ENCODE results near the gene GOLGA6C.
A peak's percentile ranks its signal among the peaks of the same experiment; 100 is the strongest.
"Not testable (repeated sequence)": the region's sequence is repeated elsewhere in the genome, so short reads cannot be mapped to it uniquely, and the experiment has no call there.

The GOLGA6C gene

DNA sequence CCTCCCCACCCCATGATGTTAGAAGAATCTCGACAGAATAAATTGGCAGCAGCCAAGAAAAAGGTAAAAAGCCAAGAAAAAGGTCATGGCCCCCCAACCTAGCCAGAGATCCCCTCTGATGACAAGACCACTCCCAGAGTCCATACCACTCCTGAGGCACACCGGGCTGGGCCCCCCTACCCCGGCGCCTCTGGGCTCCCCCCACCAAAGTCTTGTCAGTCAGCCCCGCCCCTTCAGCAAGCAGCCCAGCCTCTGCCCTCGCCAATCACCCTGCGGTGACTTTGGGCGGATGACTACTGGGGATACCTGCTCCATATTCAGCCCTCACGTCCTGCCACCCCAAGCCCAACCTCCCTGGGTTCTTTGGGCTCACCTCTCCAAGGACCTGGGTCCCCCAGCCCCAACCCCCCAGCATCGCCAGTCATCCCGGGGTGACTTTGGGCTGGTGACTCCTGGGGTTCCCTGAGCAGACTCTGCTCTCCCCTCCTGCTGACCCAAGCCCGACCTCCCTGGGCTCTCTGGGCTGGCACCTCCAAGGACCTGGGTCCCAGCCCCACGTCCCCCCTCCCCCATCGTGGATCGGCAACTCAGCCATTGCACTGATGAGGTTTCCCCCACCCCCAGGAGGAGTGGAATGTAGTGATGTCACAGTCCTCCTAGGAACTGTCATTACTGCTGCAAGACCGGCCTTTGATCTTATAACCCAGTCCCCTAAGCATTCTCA lies 648 bp downstream of the GOLGA6C start:
- DNase-seq (ENCODE audit: low spot score) = not testable (repeated sequence)

DNA sequence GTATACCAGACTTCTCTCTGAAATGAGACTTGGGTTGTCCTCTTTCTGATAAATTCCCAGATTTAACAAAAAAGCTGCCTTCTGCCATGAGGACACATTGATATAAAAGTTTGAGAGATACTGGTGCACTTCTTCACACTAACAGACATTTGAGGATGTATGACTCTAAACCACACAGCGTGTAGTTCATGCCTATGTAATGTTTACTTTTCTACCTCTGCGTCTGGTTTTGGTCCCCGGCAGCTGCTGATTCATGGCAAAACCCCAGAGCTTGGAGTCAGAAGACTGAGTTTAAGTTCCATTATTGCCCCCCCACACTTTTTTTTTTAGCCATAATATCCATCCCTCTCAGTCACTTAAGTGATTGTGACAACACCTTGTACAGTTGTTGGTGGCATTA lies 1.7 kb downstream of the GOLGA6C start:
- DNase-seq (ENCODE audit: low spot score) = not testable (repeated sequence)

DNA sequence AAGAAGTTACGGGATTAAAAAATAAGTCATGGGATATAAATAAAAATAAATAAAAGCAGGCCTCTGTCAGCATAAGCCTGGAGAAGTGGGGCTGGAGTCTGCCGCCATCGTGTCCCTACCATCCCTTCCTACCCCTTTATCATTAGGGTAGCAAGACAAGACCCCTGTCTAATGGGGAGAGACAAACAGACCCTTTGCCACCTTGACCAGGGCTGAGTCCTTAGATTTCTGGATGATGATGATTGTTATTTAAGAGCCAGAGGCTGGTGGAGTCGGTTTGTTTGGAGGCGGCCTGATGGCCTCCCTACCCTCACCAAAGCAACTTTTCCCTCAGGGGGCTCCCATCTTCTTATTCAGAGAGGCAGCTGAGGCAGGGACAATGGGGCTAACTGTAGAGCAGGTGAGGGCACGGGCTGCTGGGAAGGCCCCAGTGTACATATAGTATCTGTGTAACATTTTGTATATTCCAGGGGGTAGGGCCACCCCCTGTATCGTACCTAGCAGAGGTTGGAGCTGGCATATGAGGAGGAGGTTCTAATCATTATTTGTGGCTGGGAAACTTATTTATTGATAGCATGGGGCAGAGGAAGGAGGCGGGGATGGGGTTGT lies 15.7 kb downstream of the GOLGA6C start:
- DNase-seq (ENCODE audit: low spot score) = not testable (repeated sequence)

DNA sequence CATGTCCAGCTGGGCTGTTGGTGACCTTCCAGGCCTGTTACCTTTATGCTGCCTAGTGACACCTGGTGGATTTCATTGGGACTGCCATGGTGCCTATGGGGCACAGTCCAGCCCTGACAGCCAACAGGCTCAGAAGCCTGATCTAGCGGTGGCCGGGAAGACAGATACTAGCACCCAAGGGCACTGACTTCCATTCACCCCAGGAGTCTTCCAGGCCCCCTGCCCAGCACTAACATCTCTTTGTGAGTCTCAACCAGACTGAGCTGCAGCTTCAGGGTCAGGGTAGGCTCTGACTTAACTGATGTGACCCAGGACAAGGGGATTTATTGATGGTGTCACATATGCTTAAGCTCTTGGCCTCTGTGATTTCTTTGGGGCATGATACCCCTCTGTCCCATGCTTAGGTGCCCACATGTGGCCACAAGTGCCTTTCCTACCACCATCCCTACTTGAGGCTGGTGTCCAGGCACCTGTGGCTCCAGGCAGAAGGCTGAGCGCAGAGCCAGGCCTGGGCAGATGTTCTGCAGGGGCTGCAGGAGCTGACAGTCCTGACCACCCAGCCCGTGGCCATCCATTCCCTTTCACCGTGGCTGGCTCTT lies 16.5 kb downstream of the GOLGA6C start:
- not testable (repeated sequence) for DNase-seq (ENCODE audit: low spot score)

DNA sequence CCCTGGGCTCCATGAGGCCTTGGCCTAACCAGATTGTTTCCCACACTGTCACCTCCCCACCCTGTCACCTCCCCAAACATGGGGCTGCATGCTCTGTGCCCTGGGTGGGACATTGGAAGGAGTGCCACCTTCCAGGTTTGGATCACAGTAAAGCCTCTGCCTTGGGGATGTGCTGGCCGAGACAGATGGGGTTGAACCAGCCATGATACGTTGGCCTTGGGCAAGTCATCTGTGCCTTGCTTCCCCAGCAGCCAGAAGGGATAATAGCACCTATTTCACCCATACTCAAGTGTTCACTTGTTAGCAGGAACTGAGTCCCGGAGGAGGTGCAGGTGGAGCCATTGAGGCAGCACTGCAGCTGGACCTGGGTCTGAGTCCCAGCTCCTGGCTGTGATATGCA lies 17.5 kb downstream of the GOLGA6C start:
- DNase-seq (ENCODE audit: low spot score) = not testable (repeated sequence)

DNA sequence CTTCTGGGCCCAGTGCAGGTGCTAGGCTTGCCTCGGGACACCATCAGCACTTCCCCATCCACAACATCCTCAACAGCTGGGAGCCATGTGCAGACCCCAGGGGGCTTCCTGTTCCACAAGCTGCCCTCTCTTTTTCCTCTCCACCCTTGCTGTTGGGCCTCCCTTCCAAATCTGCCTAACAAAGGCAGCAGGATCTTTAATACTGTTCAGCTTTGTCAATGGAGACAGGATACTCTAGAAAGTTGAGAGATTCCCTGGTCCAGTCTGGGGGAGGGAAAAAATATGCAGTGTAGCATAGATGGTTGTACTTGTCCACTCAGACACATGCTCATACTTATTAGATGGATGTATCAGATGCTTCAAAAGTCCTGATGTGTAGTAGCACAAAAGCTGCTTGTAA lies 20.4 kb downstream of the GOLGA6C start:
- DNase-seq (ENCODE audit: low spot score) = not testable (repeated sequence)

DNA sequence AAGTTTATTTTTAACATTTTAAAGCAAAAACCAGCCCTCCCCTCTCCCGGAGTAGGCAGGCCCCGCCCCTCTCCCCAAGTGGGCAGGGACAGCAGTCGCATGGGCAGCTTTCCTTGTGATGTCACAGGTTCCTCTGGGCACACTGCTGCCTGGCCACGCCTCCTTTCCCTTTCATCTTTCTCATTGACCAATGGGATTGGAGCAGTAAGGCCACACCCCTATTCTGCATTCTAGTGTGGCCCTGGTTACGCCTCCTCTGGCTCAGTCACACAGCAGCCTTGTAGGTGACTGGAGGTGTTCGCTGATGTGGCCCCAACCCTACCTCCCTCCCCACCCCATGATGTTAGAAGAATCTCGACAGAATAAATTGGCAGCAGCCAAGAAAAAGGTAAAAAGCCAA lies 24.4 kb downstream of the GOLGA6C start, which contains the start of gene GOLGA6D:
TSS of gene GOLGA6D (plus strand) at position 264 of the 400 bp plus-strand sequence. CDS start at position 305, 41 bp downstream.
- not testable (repeated sequence) for DNase-seq (ENCODE audit: low spot score)

DNA sequence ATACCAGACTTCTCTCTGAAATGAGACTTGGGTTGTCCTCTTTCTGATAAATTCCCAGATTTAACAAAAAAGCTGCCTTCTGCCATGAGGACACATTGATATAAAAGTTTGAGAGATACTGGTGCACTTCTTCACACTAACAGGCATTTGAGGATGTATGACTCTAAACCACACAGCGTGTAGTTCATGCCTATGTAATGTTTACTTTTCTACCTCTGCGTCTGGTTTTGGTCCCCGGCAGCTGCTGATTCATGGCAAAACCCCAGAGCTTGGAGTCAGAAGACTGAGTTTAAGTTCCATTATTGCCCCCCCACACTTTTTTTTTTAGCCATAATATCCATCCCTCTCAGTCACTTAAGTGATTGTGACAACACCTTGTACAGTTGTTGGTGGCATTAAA lies 26.0 kb downstream of the GOLGA6C start:
- DNase-seq (ENCODE audit: low spot score) = not testable (repeated sequence)

DNA sequence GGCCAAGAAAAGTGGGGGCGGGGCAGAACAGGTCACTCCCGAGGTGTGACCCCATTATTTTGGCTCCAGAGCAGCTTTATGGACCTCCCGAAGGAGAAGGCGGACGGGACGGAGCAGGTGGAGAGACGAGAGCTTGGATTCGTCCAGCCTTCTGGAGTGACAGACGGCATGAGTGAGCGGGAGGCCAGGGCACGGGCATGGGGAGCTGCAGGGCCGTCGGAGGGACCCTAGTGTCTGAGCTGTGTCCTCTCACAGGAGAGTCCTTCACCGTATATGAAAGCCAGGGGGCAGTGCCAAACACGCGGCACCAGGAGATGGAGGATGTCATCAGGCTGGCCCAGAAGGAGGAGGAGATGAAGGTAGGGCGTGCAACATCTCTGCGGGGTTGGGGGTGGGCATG lies 35.5 kb downstream of the GOLGA6C start:
- DNase-seq (ENCODE audit: low spot score) = not testable (repeated sequence)

DNA sequence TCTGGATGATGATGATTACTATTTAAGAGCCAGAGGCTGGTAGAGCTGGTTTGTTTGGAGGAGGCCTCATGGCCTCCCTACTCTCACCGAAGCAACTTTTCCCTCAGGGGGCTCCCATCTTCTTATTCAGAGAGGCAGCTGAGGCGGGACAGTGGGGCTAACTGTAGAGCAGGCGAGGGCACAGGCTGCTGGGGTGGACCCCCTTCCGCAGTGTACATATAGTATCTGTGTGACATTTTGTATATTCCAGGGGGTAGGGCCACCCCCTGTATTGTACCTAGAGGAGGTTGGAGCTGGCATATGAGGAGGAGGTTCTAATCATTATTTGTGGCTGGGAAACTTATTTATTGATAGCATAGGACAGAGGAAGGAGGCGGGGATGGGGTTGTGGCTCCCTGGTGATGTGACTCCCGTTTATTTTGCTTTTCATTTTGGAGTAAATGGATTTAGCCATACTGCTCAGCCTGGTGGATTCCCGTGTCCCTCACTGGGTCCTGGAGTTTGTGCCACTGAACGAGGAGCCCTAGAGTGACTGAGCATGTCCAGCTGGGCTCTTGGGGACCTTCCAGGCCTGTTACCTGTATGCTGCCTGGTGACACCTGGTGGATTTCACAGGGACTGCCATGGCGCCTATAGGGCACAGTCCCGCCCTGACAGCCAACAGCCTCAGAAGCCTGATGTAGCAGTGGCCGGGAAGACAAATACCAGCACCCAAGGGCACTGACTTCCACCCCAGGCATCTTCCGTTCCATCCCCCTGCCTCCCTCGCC lies 40.6 kb downstream of the GOLGA6C start:
- DNase-seq (ENCODE audit: low spot score) = not testable (repeated sequence)

DNA sequence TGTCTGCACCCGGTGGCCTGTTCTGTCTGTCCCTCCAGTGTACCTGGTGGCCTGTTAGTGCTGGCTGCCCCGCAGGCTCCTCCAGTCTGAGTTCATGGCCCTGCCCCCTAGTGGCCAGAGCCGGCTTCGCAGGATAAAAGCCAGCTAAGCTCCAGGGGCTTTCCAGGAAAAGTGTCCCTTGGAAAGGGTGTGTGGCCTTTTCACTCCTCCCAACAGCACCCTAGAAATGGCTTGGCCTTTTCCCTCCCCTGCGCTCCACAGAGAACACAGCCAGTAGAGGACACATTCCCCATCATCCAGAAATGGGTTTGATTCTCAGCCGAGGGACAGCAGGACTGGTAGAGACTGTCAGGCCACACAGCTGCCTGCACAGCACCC lies 41.2 kb downstream of the GOLGA6C start:
- not testable (repeated sequence) for DNase-seq (ENCODE audit: low spot score)

DNA sequence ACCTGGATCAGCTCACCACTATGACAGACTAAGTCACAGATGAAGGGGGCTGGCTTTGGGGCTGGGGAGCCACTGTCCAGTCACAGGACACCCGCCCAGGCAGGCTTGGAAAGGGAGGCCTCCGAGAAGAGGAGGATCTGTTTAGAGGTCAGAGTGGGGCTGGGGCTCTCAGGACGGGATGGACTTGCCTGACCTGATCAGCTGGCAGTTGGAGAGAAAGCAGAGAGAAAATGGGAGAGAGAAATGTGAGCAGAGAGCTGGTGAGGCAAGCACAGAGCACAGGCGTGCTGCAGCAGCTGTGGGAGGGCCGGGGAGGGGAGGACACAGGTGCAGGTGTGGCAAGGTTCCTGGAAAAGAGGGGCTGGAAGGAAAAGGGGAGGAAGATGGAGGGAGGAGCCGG lies 41.9 kb downstream of the GOLGA6C start:
- not testable (repeated sequence) for DNase-seq (ENCODE audit: low spot score)

DNA sequence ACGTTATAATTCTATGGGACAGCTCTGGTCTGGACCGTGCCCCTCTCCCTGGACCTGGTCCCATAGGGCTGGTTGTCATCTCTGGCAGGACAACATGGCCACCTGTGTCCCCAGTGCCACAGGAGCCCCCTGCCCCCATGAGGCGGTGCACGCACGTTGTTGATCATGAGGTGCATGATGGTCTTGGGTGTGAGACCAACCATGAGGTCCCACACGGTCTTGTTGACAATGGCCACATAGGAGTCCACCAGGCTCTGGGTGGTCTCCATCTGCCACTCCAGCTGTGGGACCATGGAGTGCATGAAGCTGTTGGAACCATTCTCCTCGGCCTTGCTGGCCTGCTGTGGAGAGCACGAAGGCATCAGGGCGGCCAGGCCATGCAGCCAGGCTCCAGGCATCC lies 44.2 kb downstream of the GOLGA6C start:
- DNase-seq (ENCODE audit: low spot score) = no peak

DNA sequence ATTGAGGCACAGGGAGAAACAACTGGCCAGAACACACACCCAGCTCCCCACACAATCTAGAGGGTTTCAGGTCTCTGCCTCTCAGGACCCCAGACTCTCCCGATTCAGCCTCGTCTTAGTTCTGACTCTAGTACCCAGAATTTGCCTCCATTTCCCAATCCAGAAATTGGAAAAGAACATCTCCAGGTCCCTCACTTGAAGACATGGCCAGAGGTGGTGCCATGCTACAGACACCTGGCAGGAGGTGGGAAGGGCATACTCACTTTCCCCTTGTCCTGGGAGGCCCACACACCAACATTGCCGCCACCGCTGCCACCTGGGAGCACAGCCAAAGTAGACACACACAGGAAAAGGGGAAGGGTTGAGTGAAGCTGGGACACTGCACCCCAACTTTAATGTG lies 44.6 kb downstream of the GOLGA6C start:
- DNase-seq (ENCODE audit: low spot score) = not testable (repeated sequence)

DNA sequence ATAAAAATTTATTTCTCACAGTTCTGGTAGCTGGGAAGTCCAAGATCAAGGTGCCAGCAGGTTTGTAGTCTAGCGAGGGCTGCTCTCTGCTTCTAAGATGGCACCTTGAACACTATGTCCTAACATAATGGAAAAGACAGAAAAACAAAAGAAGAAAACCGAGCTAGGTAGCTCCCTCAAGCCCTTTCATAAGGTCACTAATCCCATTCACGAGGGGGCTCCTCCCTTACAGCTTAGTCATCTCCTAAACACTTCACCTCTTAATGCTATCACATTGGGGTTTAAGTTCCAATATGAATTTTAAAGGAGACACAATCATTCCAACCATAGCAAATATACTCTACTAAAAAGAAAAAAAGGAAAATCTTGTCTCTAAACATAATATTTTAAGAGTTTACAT lies 48.1 kb downstream of the GOLGA6C start:
- DNase-seq (ENCODE audit: low spot score) = no peak

DNA sequence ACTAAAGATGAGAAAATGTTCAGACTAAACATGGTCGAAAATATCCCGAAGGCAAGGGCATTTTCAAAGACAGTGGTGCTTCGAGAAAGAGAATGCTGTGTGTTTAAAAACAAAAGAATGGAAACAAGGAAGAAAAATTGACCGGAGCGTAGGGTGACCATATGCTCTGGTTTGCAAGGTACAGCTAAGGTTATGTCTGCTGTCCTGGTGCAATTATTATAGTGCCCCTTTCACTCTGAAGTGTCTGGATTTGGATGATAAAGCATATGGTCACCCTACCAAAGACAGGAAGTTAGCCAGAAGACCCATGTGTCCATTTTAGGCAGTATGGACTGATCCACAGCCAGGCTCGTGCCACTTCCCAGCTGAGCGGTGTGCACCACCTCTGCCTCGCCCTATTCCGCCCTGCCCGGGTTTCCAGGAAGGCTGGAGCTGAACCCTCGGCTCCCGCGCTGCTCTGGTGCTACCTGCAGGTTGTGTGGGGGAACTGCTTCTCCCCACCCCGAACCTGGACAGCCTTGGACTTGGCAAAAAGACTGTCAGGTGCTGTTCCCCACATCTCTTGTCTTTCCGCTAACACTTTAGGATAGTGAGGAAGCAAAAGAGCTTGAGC lies 49.8 kb downstream of the GOLGA6C start:
- DNase-seq (ENCODE audit: low spot score) = peak; percentile 82

DNA sequence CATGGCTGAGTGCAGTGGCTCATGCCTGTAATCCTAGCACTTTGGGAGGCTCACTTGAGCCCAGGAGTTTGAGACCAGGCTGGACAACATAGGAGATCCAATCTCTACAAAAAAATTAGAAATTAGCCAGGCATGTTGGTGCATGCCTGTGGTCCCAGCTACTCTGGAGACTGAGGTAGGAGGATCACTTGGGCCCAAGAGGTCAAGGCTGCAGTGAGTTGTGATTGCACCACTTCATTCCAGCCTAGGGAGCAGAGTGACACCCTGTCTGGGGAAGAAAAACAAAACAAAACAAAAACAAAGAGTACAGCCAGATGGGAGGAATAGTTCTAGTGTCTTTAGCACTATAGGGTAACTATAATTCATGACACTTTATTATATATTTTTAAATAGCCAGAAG lies 51.6 kb downstream of the GOLGA6C start:
- no peak for DNase-seq (ENCODE audit: low spot score)

DNA sequence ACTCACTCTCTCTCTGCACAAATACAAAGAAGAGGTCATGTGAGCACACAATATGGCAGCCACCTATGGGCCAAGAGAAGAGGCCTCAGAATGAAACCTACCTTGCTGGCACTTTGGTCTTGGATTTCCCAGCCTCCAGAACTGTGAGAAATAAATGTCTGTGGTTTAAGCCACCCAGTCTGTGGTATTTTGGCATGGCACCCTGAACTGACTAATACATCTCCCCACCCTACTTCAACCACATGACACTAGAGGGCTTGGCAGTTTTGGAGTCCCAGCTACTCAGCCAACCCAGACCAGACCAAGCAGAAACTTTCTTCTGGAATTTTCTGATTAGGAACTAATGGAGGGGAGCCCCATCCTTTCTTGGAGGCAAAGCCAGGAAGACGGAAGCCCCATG lies 54.4 kb downstream of the GOLGA6C start:
- not testable (repeated sequence) for DNase-seq (ENCODE audit: low spot score)

DNA sequence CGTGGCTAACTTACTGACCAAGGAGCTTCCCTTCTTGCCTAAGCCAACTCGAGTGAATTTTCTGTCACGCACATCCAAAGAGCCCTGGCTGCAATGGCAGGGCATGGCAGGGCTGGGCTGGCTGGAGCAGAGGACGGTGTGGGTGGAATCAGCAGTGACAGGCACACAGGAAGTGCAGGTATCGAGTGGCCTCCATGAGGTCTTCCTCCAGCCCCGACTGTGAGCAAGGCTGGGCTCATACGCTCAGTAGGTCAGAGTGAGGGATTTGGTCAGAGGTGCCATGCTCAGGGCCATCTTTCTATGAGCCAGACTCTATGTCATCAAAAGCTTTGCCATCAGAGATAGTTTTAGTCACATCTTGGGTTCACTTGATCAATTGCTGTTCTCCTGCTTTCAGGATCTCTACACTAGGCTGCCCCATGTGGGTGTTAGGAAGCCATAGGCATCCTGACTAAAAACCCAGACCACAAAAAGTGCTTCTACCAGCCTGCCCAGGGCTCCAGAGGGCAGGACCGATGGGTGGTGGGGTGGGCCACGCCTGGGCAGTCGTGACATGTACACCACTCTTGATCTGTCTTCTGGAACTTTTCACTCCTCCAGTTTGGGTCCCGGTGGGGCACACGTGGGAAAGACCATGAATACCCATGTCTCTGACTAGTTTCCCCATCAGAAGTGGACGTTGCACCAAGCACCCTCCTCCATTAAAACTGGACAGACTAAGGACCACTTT lies 55.1 kb downstream of the GOLGA6C start:
- no peak for DNase-seq (ENCODE audit: low spot score)

DNA sequence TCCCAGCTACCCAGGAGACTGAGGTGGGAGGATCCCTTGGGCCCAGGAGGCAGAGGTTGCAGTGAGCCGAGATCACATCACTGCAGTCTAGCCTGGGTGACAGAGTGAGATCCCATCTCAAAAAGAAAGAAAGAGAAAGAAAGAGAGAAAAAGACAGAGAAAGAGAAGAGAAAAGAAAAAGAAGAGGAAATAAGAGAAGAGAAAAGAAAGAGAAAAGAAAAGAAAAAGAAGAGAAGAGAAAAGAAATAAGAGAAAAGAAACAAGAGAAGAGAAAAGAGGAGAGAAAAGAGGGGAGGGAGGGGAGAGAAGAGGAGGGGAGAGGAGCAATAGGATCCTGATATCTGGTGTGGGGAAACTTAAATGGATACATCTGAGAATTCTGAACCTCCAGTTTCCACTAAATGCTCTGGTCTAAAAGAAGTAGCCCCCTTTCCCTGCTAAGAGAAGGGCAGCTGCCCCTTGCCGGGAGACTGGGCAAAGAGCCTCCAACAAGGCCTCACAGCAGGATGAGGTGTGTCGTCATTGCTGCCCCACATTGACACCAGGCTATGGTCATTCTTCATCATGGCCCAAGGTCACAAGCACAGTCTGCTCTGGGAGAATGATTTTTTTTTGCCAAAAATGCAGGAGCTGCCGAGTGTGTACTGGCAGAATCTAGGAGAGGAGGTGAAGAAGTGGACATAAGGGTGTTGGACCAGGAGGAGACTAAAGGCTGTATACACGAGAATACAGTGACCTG lies 56.6 kb downstream of the GOLGA6C start:
- no peak for DNase-seq (ENCODE audit: low spot score)
